Measurements from ENCODE around the gene TEKT3. TPM values are rescaled to one million over a fixed set of nuclear protein-coding genes. Genes with fewer than 3 reads are reported as not detected.

TEKT3 gene
- 0.54 TPM for total RNA-seq (ENCODE audit: unreplicated experiment)
- long read RNA-seq = 0 reads

GRCh38 chr17:15341385-15341849, at the start of gene TEKT3:
TSS of gene TEKT3 (minus strand) at chr17:15341597. CDS start at chr17:15331585, 10,012 bp downstream.
- TF ChIP-seq, protein P1, sequence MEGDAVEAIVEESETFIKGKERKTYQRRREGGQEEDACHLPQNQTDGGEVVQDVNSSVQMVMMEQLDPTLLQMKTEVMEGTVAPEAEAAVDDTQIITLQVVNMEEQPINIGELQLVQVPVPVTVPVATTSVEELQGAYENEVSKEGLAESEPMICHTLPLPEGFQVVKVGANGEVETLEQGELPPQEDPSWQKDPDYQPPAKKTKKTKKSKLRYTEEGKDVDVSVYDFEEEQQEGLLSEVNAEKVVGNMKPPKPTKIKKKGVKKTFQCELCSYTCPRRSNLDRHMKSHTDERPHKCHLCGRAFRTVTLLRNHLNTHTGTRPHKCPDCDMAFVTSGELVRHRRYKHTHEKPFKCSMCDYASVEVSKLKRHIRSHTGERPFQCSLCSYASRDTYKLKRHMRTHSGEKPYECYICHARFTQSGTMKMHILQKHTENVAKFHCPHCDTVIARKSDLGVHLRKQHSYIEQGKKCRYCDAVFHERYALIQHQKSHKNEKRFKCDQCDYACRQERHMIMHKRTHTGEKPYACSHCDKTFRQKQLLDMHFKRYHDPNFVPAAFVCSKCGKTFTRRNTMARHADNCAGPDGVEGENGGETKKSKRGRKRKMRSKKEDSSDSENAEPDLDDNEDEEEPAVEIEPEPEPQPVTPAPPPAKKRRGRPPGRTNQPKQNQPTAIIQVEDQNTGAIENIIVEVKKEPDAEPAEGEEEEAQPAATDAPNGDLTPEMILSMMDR (IDR thresholded peaks at IDR 0.05; ENCODE audit: partially characterized antibody, unreplicated experiment) = no peak
- peaks cover 10% of the 10 kb centered on the region for H3K27me3 Mint-ChIP-seq (ENCODE audit: unreplicated experiment)
- H3K36me3 Mint-ChIP-seq (ENCODE audit: unreplicated experiment) = no peaks in the 10 kb centered on the region
- peak; percentile 91 for DNase-seq
- H3K4me3 Mint-ChIP-seq (ENCODE audit: unreplicated experiment) = peak within 1 kb of the TSS; percentile 99
- H3K9me3 Mint-ChIP-seq (ENCODE audit: unreplicated experiment) = peaks cover 3% of the 10 kb centered on the region
- H3K27ac Mint-ChIP-seq (ENCODE audit: unreplicated experiment) = no peak within 1 kb of the TSS
- peaks cover 2% of the 10 kb centered on the region for H3K4me1 Mint-ChIP-seq (ENCODE audit: low read depth, unreplicated experiment)

- H3K27ac Mint-ChIP-seq (ENCODE audit: unreplicated experiment) = no peak overlapping the region
- no peaks in the 10 kb centered on the region for H3K9me3 Mint-ChIP-seq (ENCODE audit: unreplicated experiment)
- H3K27me3 Mint-ChIP-seq (ENCODE audit: unreplicated experiment) = no peaks in the 10 kb centered on the region
- H3K4me1 Mint-ChIP-seq (ENCODE audit: low read depth, unreplicated experiment) = no peaks in the 10 kb centered on the region
- H3K4me3 Mint-ChIP-seq (ENCODE audit: unreplicated experiment) = no peak overlapping the region
- no peak for DNase-seq
- H3K36me3 Mint-ChIP-seq (ENCODE audit: unreplicated experiment) = no peaks in the 10 kb centered on the region
- TF ChIP-seq, protein P1 (IDR thresholded peaks at IDR 0.05; ENCODE audit: partially characterized antibody, unreplicated experiment) = no peak
These were observed 47.1 kb upstream of the TEKT3 start for GRCh38 chr17:15388356-15389041.

DNA sequence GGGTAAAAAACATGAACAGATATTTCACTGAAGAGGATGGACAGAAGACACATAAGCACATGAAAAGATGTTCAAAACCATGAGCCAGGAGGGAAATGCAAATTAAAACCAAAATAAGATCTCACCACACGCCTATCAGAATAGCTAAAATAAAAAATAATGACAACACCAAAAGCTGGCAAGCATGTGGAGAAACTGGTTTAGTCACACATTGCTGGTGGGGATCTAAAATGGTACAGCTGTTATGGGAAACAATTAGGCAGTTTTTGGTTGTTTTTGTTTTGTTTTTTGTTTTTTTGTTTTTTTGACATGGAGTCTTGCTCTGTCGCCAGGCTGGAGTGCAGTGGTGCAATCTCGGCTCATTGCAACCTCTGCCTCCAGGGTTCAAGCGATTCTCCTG, 44.7 kb upstream of the TEKT3 start:
- no peaks in the 10 kb centered on the region for H3K9me3 Mint-ChIP-seq (ENCODE audit: unreplicated experiment)
- no peaks in the 10 kb centered on the region for H3K4me1 Mint-ChIP-seq (ENCODE audit: low read depth, unreplicated experiment)
- H3K27me3 Mint-ChIP-seq (ENCODE audit: unreplicated experiment) = no peaks in the 10 kb centered on the region
- DNase-seq = no peak
- H3K36me3 Mint-ChIP-seq (ENCODE audit: unreplicated experiment) = no peaks in the 10 kb centered on the region
- TF ChIP-seq, protein P1 (IDR thresholded peaks at IDR 0.05; ENCODE audit: partially characterized antibody, unreplicated experiment) = no peak
- no peak overlapping the region for H3K27ac Mint-ChIP-seq (ENCODE audit: unreplicated experiment)
- no peak overlapping the region for H3K4me3 Mint-ChIP-seq (ENCODE audit: unreplicated experiment)

GRCh38 chr17:15385305-15385704, 43.9 kb upstream of the TEKT3 start:
- Mint-ChIP-seq H3K27me3 (ENCODE audit: unreplicated experiment) (no peaks in the 10 kb centered on the region), H3K27ac (ENCODE audit: unreplicated experiment) (no peak overlapping the region), H3K36me3 (ENCODE audit: unreplicated experiment) (no peaks in the 10 kb centered on the region), H3K9me3 (ENCODE audit: unreplicated experiment) (no peaks in the 10 kb centered on the region), H3K4me3 (ENCODE audit: unreplicated experiment) (no peak overlapping the region), H3K4me1 (ENCODE audit: low read depth, unreplicated experiment) (no peaks in the 10 kb centered on the region)
- TF ChIP-seq, protein P1 (IDR thresholded peaks at IDR 0.05; ENCODE audit: partially characterized antibody, unreplicated experiment) = no peak
- no peak for DNase-seq

GRCh38 chr17:15384142-15384787, 42.9 kb upstream of the TEKT3 start:
- DNase-seq = no peak
- H3K4me3 Mint-ChIP-seq (ENCODE audit: unreplicated experiment) = no peak overlapping the region
- TF ChIP-seq, protein P1 (IDR thresholded peaks at IDR 0.05; ENCODE audit: partially characterized antibody, unreplicated experiment) = no peak
- no peaks in the 10 kb centered on the region for H3K27me3 Mint-ChIP-seq (ENCODE audit: unreplicated experiment)
- no peaks in the 10 kb centered on the region for H3K9me3 Mint-ChIP-seq (ENCODE audit: unreplicated experiment)
- no peaks in the 10 kb centered on the region for H3K36me3 Mint-ChIP-seq (ENCODE audit: unreplicated experiment)
- H3K4me1 Mint-ChIP-seq (ENCODE audit: low read depth, unreplicated experiment) = no peaks in the 10 kb centered on the region
- H3K27ac Mint-ChIP-seq (ENCODE audit: unreplicated experiment) = no peak overlapping the region
